Lung (tissue), 12 donors: Measurements from ENCODE around the gene HIF3A. TPM values are rescaled to one million over a fixed set of nuclear protein-coding genes. Genes with fewer than 3 reads are reported as not detected.

Source experiments
- ATAC-seq: fragments of 200-7000 bp; cut with Tn5 transposase; one replicate; pipeline ENCODE4 v1.9.1; 2020; ENCODE audit warnings: moderate number of reproducible peaks; ENCODE audit not compliant: insufficient read depth, low FRiP score
- DNase-seq, 3 donors: peaks; one replicate each; pipeline ENCODE4 v3.0.0-alpha.2; 2013 to 2017
- H3K27ac ChIP-seq, 2 donors: one replicate each; pipeline ENCODE4 v1.5.1; 2013; ENCODE audit warnings: mild to moderate bottlenecking in 2 of 2, moderate library complexity in 2 of 2, control low read depth in 1 of 2, inconsistent platforms in 1 of 2, low read depth in 1 of 2, low read length in 1 of 2
- H3K27me3 ChIP-seq, 3 donors: one replicate each; pipeline ENCODE4 v1.5.1; 2013; ENCODE audit warnings: low read length in 2 of 3; ENCODE audit not compliant: control insufficient read depth in 3 of 3, insufficient read depth in 3 of 3
- H3K36me3 ChIP-seq, 4 donors: one replicate each; pipeline ENCODE4 v1.5.1; 2013; ENCODE audit warnings: low read length in 4 of 4, mild to moderate bottlenecking in 1 of 4, moderate library complexity in 1 of 4; ENCODE audit not compliant: control insufficient read depth in 4 of 4, insufficient read depth in 4 of 4
- H3K4me1 ChIP-seq, 5 donors: one replicate each; pipeline ENCODE4 v1.5.1; 2013; ENCODE audit warnings: low read length in 5 of 5, mild to moderate bottlenecking in 2 of 5, moderate library complexity in 1 of 5; ENCODE audit not compliant: control insufficient read depth in 5 of 5, insufficient read depth in 5 of 5
- H3K4me3 ChIP-seq: one replicate; pipeline ENCODE4 v1.5.1; 2013; ENCODE audit warnings: mild to moderate bottlenecking, control low read depth, moderate library complexity
- H3K9ac ChIP-seq, 2 donors: one replicate each; pipeline ENCODE4 v1.5.1; 2013; ENCODE audit warnings: low read length in 2 of 2, control low read depth in 1 of 2; ENCODE audit not compliant: insufficient read depth in 1 of 2
- H3K9me3 ChIP-seq, 4 donors: one replicate each; pipeline ENCODE4 v1.5.1; 2013; ENCODE audit warnings: low read length in 3 of 4, mild to moderate bottlenecking in 1 of 4, moderate library complexity in 1 of 4; ENCODE audit not compliant: control insufficient read depth in 4 of 4, insufficient read depth in 3 of 4
- CTCF ChIP-seq: IDR thresholded peaks from 2 replicates; pipeline ENCODE4 v1.5.1; 2012; ENCODE audit warnings: mild to moderate bottlenecking; ENCODE audit errors: control extremely low read depth, extremely low read depth
- WGBS, 2 donors: extraction: QIAGEN DNeasy Blood & Tissue Kit; methylation state at CpG; one replicate each; pipeline ENCODE4 v1.1.7; 2013; 5-methylcytosine and 5-hydroxymethylcytosine counted together
- polyA plus RNA-seq, 2 donors: library from polyadenylated mRNA; stranded (reverse); fragments of 200-250 nt; gene quantifications; one replicate each; pipeline ENCODE4 v1.2.1, GENCODE V29; 2013
- total RNA-seq, 2 donors: library from RNA; depleted of rRNA in 1 of 2; stranded (reverse); fragments of >200 nt in 1 of 2; gene quantifications; one replicate each; pipeline ENCODE4 v1.2.1, GENCODE V29; 2014 to 2021
- donor health status: control.
- donor health status: control.
- donor health status: Bipolar disorder and iron deficiency.
- donor health status: healthy.
- donor health status: DM: yes; HTN: yes; CAD: no.

HIF3A gene
- total and polyA plus RNA-seq, 4 donors: 24.1 to 315 (median 63.4) TPM

- 69 to 86% methylated on average over 9 of the region's 9 CpGs for WGBS, 2 donors
- no peak for TF ChIP-seq CTCF
- DNase-seq (no peak), ATAC-seq (no peak)
- Histone ChIP-seq H3K9me3 (peaks cover 0 to 1% (median 0%) of the 10 kb centered on the region in 4 donors), H3K9ac (no peak overlapping the region), H3K27me3 (no peaks in the 10 kb centered on the region), H3K27ac (peak overlapping the region in 1 of 2 donors; percentile 4), H3K36me3 (no peaks in the 10 kb centered on the region), H3K4me1 (peaks cover 0 to 11% (median 0%) of the 10 kb centered on the region in 5 donors), H3K4me3 (no peak overlapping the region)
Observed at GRCh38 chr19:46284635-46285034, 12.2 kb upstream of the HIF3A start.

- H3K9me3 ChIP-seq: peaks cover 0 to 8% (median 2%) of the 10 kb centered on the region in 4 donors
- H3K27me3 ChIP-seq: no peaks in the 10 kb centered on the region
- WGBS, 2 donors: 63 to 69% methylated on average over 7 of the region's 7 CpGs
- H3K36me3 ChIP-seq: no peaks in the 10 kb centered on the region
- H3K4me3 ChIP-seq: no peak overlapping the region
- H3K4me1 ChIP-seq: peaks cover 0 to 11% (median 0%) of the 10 kb centered on the region in 5 donors
- no peak for TF ChIP-seq CTCF
- H3K9ac ChIP-seq: no peak overlapping the region
- no peak overlapping the region for H3K27ac ChIP-seq
- DNase-seq (no peak), ATAC-seq (no peak)
Observed at GRCh38 chr19:46287585-46287984, 9.3 kb upstream of the HIF3A start.

- H3K36me3 ChIP-seq: no peaks in the 10 kb centered on the region
- no peak overlapping the region for H3K9ac ChIP-seq
- peak; percentile 46 for ATAC-seq
- TF ChIP-seq CTCF: no peak
- WGBS, 2 donors: 31 to 74% methylated on average over 6 of the region's 6 CpGs
- H3K9me3 ChIP-seq: peaks cover 0 to 8% (median 2%) of the 10 kb centered on the region in 4 donors
- peaks cover 0 to 11% (median 0%) of the 10 kb centered on the region in 5 donors for H3K4me1 ChIP-seq
- no peaks in the 10 kb centered on the region for H3K27me3 ChIP-seq
- H3K27ac ChIP-seq: peak overlapping the region; percentile 65 to 88
- no peak overlapping the region for H3K4me3 ChIP-seq
- peak; percentile 44 to 56 (median 44) for DNase-seq
Observed at GRCh38 chr19:46288896-46289588, 7.8 kb upstream of the HIF3A start.
